ENCODE data around the gene PRICKLE2.

Gene PRICKLE2

GRCh38 chr3:64121750-64122311, 103.4 kb downstream of the PRICKLE2 start:
- no peak for FAIRE-seq
- DNase-seq (ENCODE audit: insufficient read length, low spot score) = no peak
- no peak for TF ChIP-seq SPI1 (IDR thresholded peaks at IDR 0.05; ENCODE audit: low read depth, low read length)
- no peak for TF ChIP-seq POLR2A (IDR thresholded peaks at IDR 0.05; ENCODE audit: low read depth, low read length)
- no peak for TF ChIP-seq PAX5 (IDR thresholded peaks at IDR 0.05; ENCODE audit: insufficient read depth, low read length, severe bottlenecking)
- TF ChIP-seq POU2F2 (IDR thresholded peaks at IDR 0.05; ENCODE audit: low read depth, low read length) = no peak
- no peak for TF ChIP-seq POLR2AphosphoS5 (IDR thresholded peaks at IDR 0.05; ENCODE audit: low read depth, low read length)
- no peak for TF ChIP-seq TAF1 (IDR thresholded peaks at IDR 0.05; ENCODE audit: low read depth, low read length)

- no peak for TF ChIP-seq POLR2AphosphoS5 (IDR thresholded peaks at IDR 0.05; ENCODE audit: low read depth, low read length)
- TF ChIP-seq TAF1 (IDR thresholded peaks at IDR 0.05; ENCODE audit: low read depth, low read length) = no peak
- no peak for TF ChIP-seq POU2F2 (IDR thresholded peaks at IDR 0.05; ENCODE audit: low read depth, low read length)
- no peak for TF ChIP-seq PAX5 (IDR thresholded peaks at IDR 0.05; ENCODE audit: insufficient read depth, low read length, severe bottlenecking)
- TF ChIP-seq POLR2A (IDR thresholded peaks at IDR 0.05; ENCODE audit: low read depth, low read length) = no peak
- no peak for TF ChIP-seq SPI1 (IDR thresholded peaks at IDR 0.05; ENCODE audit: low read depth, low read length)
- FAIRE-seq = no peak
- no peak for DNase-seq (ENCODE audit: insufficient read length, low spot score)
Measured at GRCh38 chr3:64120876-64121275, 104.4 kb downstream of the PRICKLE2 start.

- FAIRE-seq (no peak), DNase-seq (ENCODE audit: insufficient read length, low spot score) (no peak)
- TF ChIP-seq POU2F2 (IDR thresholded peaks at IDR 0.05; ENCODE audit: low read depth, low read length) (no peak), SPI1 (IDR thresholded peaks at IDR 0.05; ENCODE audit: low read depth, low read length) (no peak), TAF1 (IDR thresholded peaks at IDR 0.05; ENCODE audit: low read depth, low read length) (no peak), POLR2AphosphoS5 (IDR thresholded peaks at IDR 0.05; ENCODE audit: low read depth, low read length) (no peak), PAX5 (IDR thresholded peaks at IDR 0.05; ENCODE audit: insufficient read depth, low read length, severe bottlenecking) (no peak), POLR2A (IDR thresholded peaks at IDR 0.05; ENCODE audit: low read depth, low read length) (no peak)
Measured at GRCh38 chr3:64117483-64117882, 107.8 kb downstream of the PRICKLE2 start.

GRCh38 chr3:64114651-64115050, 110.6 kb downstream of the PRICKLE2 start:
- TF ChIP-seq SPI1 (IDR thresholded peaks at IDR 0.05; ENCODE audit: low read depth, low read length) = no peak
- TF ChIP-seq POLR2AphosphoS5 (IDR thresholded peaks at IDR 0.05; ENCODE audit: low read depth, low read length) = no peak
- TF ChIP-seq POLR2A (IDR thresholded peaks at IDR 0.05; ENCODE audit: low read depth, low read length) = no peak
- no peak for TF ChIP-seq TAF1 (IDR thresholded peaks at IDR 0.05; ENCODE audit: low read depth, low read length)
- no peak for TF ChIP-seq POU2F2 (IDR thresholded peaks at IDR 0.05; ENCODE audit: low read depth, low read length)
- no peak for TF ChIP-seq PAX5 (IDR thresholded peaks at IDR 0.05; ENCODE audit: insufficient read depth, low read length, severe bottlenecking)
- FAIRE-seq (no peak), DNase-seq (ENCODE audit: insufficient read length, low spot score) (no peak)

GRCh38 chr3:64111872-64112271, 113.4 kb downstream of the PRICKLE2 start:
- no peak for DNase-seq (ENCODE audit: insufficient read length, low spot score)
- TF ChIP-seq SPI1 (IDR thresholded peaks at IDR 0.05; ENCODE audit: low read depth, low read length) (no peak), TAF1 (IDR thresholded peaks at IDR 0.05; ENCODE audit: low read depth, low read length) (no peak), POLR2A (IDR thresholded peaks at IDR 0.05; ENCODE audit: low read depth, low read length) (no peak), POLR2AphosphoS5 (IDR thresholded peaks at IDR 0.05; ENCODE audit: low read depth, low read length) (no peak), POU2F2 (IDR thresholded peaks at IDR 0.05; ENCODE audit: low read depth, low read length) (no peak), PAX5 (IDR thresholded peaks at IDR 0.05; ENCODE audit: insufficient read depth, low read length, severe bottlenecking) (no peak)
- FAIRE-seq = no peak

- no peak for DNase-seq (ENCODE audit: insufficient read length, low spot score)
- FAIRE-seq = no peak
- TF ChIP-seq POLR2A (IDR thresholded peaks at IDR 0.05; ENCODE audit: low read depth, low read length) (no peak), PAX5 (IDR thresholded peaks at IDR 0.05; ENCODE audit: insufficient read depth, low read length, severe bottlenecking) (no peak), POLR2AphosphoS5 (IDR thresholded peaks at IDR 0.05; ENCODE audit: low read depth, low read length) (no peak)
Measured at GRCh38 chr3:64111083-64111482, 114.2 kb downstream of the PRICKLE2 start.

- DNase-seq (ENCODE audit: insufficient read length, low spot score) (no peak), FAIRE-seq (no peak)
- no peak for TF ChIP-seq TAF1 (IDR thresholded peaks at IDR 0.05; ENCODE audit: low read depth, low read length)
- TF ChIP-seq POLR2AphosphoS5 (IDR thresholded peaks at IDR 0.05; ENCODE audit: low read depth, low read length) = no peak
- no peak for TF ChIP-seq PAX5 (IDR thresholded peaks at IDR 0.05; ENCODE audit: insufficient read depth, low read length, severe bottlenecking)
- no peak for TF ChIP-seq POLR2A (IDR thresholded peaks at IDR 0.05; ENCODE audit: low read depth, low read length)
- no peak for TF ChIP-seq SPI1 (IDR thresholded peaks at IDR 0.05; ENCODE audit: low read depth, low read length)
- no peak for TF ChIP-seq POU2F2 (IDR thresholded peaks at IDR 0.05; ENCODE audit: low read depth, low read length)
Measured at GRCh38 chr3:64110071-64110470, 115.2 kb downstream of the PRICKLE2 start.

- TF ChIP-seq POLR2A (IDR thresholded peaks at IDR 0.05; ENCODE audit: low read depth, low read length) (no peak), TAF1 (IDR thresholded peaks at IDR 0.05; ENCODE audit: low read depth, low read length) (no peak), SPI1 (IDR thresholded peaks at IDR 0.05; ENCODE audit: low read depth, low read length) (no peak), POLR2AphosphoS5 (IDR thresholded peaks at IDR 0.05; ENCODE audit: low read depth, low read length) (no peak), POU2F2 (IDR thresholded peaks at IDR 0.05; ENCODE audit: low read depth, low read length) (no peak), PAX5 (IDR thresholded peaks at IDR 0.05; ENCODE audit: insufficient read depth, low read length, severe bottlenecking) (no peak)
- FAIRE-seq (no peak), DNase-seq (ENCODE audit: insufficient read length, low spot score) (no peak)
Measured at GRCh38 chr3:64109438-64109837, 115.8 kb downstream of the PRICKLE2 start.

GRCh38 chr3:64108784-64109317, 116.4 kb downstream of the PRICKLE2 start:
- no peak for TF ChIP-seq POLR2AphosphoS5 (IDR thresholded peaks at IDR 0.05; ENCODE audit: low read depth, low read length)
- TF ChIP-seq SPI1 (IDR thresholded peaks at IDR 0.05; ENCODE audit: low read depth, low read length) = no peak
- TF ChIP-seq TAF1 (IDR thresholded peaks at IDR 0.05; ENCODE audit: low read depth, low read length) = no peak
- no peak for TF ChIP-seq POU2F2 (IDR thresholded peaks at IDR 0.05; ENCODE audit: low read depth, low read length)
- no peak for TF ChIP-seq PAX5 (IDR thresholded peaks at IDR 0.05; ENCODE audit: insufficient read depth, low read length, severe bottlenecking)
- no peak for TF ChIP-seq POLR2A (IDR thresholded peaks at IDR 0.05; ENCODE audit: low read depth, low read length)
- FAIRE-seq (no peak), DNase-seq (ENCODE audit: insufficient read length, low spot score) (no peak)

- FAIRE-seq = no peak
- no peak for TF ChIP-seq POLR2AphosphoS5 (IDR thresholded peaks at IDR 0.05; ENCODE audit: low read depth, low read length)
- no peak for TF ChIP-seq SPI1 (IDR thresholded peaks at IDR 0.05; ENCODE audit: low read depth, low read length)
- TF ChIP-seq POLR2A (IDR thresholded peaks at IDR 0.05; ENCODE audit: low read depth, low read length) = no peak
- TF ChIP-seq PAX5 (IDR thresholded peaks at IDR 0.05; ENCODE audit: insufficient read depth, low read length, severe bottlenecking) = no peak
- no peak for TF ChIP-seq POU2F2 (IDR thresholded peaks at IDR 0.05; ENCODE audit: low read depth, low read length)
- TF ChIP-seq TAF1 (IDR thresholded peaks at IDR 0.05; ENCODE audit: low read depth, low read length) = no peak
Measured at GRCh38 chr3:64108231-64108630, 117.0 kb downstream of the PRICKLE2 start.

More at GRCh38 chr3:64108231-64108630, 117.0 kb downstream of the PRICKLE2 start:
- DNase-seq (ENCODE audit: insufficient read length, low spot score) = no peak

Measured in GM12891 (cell line).